CD4-positive, alpha-beta T cell treated with Interleukin-4 for 4 hours (primary cell): ENCODE results near the gene LSM4.
"Not testable (repeated sequence)": the region's sequence is repeated elsewhere in the genome, so short reads cannot be mapped to it uniquely, and the experiment has no call there.

Experiments
- DNase-seq: peaks from one replicate; pipeline ENCODE4 v3.0.0-alpha.2; 2020

LSM4 gene

DNA sequence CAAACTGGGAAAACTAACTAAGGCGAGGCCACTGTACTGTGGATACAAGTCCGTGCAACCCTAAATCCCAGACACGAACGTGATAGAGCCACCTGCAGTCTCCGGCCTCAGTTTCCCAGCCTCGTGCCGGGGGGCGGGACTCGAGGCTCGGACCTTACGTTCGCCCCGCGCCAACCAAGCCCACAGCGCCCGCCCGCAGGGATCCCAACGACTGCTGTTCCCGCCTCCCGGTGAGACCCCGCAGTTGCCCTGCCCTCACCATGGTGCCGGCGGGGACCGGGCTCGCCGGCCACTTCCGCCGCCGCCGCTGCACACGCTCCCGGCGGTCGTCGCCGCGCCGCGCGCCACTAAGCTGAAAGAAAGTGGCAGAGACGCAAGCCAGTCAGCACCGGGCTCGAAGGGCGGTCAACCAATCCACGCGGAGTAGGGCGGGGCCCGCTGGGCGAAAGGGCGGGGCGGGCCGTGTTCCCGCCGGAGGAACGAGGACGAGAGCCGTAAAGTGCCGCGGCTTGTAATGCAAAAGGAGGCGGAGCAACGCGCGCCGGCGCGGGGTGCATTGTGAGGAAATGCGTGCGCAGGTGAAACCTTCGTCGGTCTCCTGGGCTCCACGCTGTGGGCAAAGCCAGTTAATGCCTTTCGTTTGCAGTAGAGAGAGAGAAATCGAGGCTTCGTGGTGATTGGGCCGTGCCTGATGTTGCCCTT lies at the start of gene LSM4:
Gene LSM4, minus strand, starts transcription at position 318 of the 702 bp plus-strand sequence. Its CDS starts 56 bp downstream, at position 262.
- DNase-seq = peak; percentile 99

DNA sequence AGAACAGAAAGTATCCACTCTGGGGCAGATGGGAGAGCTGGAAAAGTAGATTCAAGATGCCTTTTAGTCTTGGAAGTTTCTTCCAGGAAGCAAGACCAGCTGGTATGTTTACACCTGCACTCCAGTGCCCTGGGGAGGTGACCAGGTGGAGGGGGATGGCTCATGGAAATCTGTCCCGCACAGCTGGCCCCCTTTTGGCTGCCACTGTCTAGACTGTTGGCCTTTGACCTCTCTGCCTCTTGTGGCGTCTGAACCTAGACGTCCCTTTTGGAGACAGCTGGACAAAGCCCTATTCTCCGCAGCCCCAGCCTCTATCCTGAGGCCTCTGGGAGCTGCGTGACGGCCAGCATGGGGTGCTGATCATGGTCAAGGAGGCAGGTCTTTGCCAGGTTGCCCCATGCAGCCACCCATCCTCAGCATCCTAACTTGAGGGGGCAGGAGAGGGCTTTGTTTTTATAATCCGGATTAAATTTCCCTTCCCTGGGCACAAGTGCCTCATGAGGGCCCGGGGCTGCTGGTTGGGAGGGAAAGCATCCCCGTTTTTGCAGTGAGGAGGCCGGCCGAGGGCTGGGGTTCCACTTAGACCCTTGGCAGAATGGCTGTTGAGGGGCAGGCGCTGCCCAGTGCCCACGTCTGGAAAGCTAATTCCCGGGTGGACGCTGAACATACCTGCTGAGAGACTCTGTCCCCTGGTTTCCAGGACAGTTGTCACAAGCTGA lies 45.8 kb upstream of the LSM4 start:
- no peak for DNase-seq

DNA sequence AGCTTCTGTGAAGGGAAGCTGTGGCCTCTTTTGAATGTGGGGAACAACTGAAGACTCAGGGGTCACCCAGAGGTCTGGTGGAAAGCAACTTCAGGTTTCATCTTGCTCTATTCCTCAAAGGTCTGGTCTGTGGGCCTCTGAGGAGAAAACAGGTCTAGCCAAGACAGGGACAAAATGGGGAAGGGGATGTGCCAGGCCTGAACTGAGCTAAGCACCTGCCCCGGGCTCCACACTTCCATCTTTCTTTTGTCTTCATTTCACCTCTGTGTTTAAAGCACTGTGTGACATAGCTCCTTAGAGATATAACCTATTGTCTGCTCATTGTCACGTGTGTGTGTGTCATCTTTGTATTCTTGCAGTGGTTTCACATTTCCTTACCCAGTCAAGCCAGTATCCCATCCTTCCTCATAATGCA lies 43.2 kb upstream of the LSM4 start:
- no peak for DNase-seq

DNA sequence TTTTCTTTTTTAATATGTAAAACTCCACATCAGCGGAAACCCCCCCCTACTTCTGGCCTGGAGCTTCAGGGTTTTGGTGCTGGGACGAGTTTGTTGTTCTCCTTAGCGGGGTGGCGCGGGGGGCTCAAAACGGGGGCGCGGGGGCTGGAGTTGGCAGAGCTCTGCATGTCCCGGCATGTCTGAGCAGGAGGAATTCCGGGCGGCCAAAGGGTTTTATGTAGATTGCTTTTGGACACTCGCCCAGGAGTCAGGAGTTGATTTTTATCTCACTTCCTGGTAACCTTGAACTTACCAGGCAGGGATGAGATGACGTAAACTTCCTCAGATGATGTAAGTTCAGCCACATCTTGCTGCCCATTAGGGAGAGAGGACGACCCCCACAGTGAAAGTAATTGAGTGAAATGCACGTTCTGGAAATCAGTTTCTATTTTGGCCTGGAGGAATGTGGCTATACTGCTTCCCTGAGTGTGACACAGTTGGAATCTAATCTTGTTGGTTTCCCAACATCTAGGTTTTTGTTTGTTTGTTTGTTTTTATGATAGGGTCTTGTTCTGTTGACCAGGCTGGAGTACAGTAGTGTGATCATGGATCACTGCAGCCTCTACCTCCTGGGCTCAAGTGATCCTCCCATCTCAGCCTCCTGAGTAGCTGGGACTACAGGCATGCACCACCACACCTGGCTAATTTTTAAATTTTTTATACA lies 42.1 kb upstream of the LSM4 start:
- DNase-seq = no peak

DNA sequence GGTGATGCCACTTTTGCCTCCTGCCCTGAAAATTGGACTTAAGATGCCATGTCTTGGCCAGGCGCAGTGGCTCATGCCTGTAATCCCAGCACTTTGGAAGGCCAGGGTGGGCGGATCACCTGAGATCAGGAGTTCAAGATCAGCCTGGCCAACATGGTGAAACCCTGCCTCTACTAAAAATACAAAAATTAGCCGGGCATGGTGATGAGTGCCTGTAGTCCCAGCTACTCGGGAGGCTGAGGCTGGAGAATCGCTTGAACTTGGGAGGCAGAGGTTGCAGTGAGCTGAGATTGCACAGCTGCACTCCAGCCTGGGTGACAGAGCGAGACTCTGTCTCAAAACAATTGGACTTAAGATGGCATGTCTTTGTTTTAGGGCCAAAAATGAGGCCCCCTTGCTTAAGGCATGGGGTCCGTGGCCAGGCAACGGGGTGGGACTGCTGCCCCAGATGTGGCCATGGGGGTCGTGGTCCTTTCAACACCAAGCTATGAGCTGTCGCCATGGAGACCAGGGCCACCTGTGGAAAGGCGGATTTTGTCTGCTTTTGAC lies 41.5 kb upstream of the LSM4 start:
- not testable (repeated sequence) for DNase-seq

DNA sequence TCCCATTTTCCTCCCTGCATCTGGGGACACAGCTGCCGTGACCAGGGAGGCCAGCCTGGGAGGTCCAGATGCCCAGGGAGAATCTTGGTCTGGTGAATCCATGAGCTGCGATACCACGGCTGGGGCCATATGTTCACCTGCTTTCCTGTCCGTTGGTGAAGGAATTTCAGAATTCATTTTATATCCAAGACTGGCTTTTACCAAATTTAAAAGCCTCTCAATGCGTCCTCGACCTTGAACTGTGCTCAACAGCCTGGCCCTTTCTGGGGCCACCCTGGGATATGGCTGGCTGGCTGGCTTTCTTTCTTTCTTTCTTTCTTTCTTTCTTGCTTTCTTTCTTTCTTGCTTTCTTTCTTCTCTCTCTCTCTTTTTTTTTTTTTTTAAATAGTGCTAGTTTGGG lies 40.9 kb upstream of the LSM4 start:
- DNase-seq = no peak

DNA sequence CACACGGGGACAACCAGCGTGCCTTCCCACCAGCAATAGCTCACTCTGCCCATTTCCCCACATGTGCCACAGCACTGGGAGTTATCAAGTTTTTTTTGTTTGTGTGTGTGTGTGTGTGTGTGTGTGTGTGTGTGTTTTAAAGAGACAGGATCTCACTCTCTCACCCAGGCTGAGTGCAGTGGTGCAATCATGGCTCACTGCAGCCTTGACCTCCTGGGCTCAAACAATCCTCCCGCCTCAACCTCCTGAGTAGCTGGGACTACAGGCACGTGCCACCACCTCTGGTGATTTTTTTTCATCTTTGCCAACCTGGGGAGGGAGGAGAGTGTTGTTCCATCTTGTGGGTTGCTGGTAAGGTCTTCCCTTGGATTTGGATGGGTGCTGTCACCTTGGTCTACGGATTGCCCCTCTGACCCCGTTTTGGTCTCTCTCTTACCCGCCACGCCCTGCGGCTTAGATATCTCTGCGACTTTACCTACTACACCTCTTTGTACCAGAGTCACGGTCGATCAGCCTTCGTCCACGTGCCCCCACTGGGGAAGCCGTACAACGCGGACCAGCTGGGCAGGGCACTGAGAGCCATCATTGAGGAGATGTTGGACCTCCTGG lies 40.2 kb upstream of the LSM4 start:
- DNase-seq = no peak

DNA sequence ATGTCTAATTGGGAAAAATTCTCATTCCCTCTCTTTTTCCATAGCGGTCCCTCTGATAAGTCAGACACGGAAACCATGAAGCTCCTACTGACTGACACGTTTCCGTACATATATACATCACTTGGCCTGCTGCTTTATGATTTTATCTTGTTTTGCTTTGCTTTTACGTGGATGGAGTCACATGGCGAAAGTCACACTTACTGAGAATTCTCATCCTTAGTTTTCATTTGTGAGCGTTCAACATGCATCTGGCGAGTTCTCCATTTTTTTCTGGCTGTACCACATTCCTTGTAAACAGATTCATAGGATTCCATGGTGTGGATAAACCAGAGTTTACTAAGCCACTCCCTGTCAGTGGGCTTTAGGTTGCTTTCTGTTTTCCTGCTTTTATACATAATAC lies 38.8 kb upstream of the LSM4 start:
- no peak for DNase-seq

DNA sequence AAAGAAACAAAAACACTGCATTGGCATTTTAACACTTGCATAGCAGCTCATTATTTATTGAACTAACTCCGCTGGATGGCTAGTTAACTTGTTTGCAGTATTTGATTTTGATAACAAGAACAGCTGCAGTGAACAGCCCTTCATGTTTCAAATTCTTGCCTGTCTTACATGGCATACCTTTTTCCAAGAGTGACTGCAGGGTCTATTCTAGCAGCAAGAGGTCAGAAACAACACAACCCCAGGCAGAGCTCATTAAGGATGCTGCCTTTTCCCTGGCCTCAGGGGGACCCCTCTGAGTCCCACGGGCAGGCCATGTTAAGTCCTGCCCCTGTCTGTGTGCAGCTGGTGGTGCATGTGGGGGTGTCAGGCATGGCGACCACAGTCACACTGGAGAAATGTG lies 34.2 kb upstream of the LSM4 start:
- no peak for DNase-seq

DNA sequence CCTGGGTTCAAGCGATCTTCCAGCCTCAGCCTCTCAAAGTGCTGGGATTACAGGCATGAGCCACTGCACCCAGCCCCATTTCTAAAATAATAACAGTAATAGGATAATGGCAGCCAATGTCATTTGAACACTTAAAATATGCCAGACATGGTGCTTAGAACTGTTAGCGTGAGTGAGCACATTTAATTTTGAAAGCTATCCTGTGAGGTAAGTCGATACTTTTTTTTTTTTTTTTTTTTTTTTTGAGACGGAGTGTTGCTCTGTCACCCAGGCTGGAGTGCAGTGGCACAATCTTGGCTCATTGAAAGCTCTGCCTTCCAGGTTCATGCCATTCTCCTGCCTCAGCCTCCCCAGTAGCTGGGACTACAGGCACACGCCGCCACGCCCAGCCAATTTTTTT lies 31.9 kb upstream of the LSM4 start:
- DNase-seq = not testable (repeated sequence)

DNA sequence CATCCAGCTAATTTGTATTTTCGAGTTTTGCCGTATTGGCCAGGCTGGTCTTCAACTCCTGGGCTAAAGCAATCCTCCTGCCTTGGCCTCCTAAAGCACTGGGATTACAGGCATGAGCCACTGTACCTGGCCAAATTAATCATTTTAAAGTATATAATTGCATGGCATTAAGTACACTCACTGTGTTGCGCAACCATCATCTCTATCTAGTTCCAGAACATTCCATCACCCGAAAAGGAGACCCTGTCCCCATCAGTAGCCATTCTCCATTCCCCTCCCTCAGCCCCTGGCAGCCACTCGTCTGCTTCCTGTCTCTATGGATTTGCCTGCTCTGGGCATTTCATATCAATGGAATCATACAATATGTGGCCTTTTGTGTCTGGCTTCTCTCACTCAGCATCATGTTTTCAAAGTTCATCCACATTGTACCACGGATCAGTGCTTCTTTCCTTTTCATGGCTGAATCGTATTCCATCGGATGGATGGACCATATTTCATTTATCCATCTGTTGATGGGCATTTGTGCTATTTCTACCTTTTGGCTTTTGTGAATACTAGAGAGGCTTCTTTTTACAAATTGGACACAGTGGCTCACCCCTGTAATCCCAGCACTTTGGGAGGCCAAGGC lies 30.6 kb upstream of the LSM4 start:
- DNase-seq = no peak

DNA sequence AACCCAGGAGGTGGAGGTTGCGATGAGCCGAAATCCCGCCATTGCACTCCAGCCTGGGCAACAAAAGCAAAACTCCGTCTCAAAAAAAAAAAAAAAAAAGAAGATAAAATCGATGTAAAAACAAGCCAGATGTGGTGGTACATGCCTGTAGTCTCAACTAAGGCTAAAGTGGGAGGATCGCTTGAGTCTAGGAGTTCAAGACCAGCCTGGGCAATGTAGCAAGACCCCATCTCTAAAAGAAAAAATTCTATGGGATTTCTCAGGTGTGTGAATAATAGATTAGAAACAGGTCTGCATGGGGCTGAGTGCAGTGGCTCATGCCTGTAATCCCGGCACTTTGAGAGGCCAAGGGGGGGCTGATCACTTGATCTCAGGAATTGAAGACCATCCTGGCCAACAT lies 28.7 kb upstream of the LSM4 start:
- DNase-seq = no peak

DNA sequence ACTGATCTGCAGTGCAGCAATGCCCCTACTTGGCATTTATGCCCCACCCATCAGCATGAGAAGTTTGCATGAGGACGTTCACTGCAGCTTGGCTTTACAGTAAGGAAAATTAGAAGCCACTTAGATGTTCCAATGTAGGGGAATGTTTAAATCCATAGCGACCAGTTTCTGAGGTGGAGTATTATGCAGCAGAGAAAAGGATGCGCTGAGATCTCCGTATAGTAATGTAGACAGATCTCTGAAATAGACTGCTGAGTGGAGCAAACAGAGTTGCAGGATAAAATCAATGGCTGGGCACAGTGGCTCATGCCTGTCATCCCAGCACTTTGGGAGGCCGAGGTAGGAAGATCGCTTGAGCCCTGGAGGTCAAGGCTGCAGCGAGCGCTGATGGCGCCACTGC lies 27.6 kb upstream of the LSM4 start:
- DNase-seq = no peak

DNA sequence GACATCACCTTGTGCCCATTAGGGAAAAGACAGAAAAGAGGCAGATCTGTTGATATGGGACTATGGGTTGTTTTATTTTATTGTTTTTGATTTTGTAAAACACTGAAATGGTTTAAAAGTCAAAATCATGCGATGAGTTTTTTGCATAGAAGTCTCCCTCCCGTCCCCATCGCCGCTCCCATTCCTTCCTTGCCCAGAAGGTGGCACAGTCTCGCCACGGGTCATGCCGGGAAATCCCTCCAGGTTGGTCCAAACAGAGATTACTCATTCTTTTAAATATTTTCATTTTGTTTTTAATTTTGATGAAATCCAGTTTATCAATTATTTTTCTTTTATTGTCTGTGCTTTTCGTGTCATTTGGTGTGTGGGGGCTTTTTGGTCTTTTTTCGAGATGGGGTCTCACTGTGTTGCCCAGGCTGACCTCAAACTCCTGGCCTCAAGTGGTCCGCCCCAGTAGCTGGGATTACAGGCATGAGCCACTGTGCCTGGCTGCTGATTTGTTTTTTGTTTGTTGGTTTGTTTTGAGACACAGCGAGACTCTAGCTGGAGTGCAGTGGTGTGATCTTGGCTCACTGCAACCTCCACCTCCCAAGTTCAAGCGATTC lies 26.8 kb upstream of the LSM4 start:
- peak; percentile 10 for DNase-seq

DNA sequence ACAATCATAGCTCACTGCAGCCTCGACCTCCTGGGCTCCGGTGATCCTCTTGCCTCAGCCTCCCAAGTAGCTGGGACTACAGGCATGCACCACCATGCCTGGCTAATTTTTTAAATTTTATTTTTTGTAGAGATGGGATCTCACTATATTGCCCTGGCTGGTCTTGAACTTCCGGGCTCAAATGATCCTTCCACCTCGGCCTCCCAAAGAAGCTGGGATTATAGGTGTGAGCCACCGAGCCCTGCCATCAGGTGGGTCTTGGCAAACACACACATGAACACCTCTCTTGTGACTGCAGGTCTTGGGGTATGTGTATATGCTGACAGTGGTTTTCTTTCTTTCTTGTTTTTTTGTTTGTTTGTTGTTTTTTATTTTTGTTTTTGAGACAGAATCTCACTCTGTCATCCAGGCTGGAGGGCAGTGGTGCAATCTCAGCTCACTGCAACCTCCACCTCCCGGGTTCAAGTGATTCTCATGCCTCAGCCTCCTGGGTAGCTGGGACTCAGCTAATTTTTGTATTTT lies 26.0 kb upstream of the LSM4 start:
- not testable (repeated sequence) for DNase-seq

DNA sequence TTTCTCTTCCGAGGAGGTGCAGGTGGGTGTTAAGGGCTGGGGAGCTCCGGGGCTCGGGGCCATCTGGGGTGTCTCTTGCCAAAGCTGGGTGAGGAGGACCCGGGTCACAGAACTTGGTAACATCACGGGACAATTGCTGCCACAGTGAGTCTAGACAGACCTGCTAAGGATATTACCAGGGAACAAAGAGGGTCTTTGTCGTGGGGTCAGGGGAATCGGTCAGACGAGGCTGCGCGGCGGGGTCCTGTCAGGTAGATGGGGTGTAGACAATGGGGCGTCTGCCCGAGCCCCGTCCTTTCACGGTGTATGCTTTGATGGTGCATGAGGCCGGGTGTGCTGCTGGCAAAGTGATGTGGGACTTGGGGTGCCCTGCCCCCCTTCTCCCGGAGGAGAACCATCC lies 25.3 kb upstream of the LSM4 start:
- DNase-seq = no peak

DNA sequence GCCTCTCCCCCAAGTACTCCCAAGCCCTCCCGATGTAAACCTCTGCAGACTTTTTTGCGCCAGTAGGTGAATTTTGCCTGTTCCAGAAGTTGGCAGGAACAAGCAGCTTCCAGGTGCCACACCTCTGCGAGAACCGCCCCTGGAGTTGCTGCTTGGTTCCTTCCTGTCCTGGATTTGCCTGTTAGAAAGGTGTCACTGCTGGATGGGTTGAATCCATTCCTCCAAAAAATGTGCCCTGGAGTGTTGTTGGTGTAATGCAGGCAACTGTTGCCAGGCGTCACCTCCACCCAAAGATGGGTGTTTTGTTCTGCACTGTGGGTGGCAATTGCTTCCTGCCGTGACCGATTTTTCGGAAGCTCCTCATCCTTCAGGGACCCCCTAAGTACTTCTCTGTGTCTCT lies 23.2 kb upstream of the LSM4 start:
- no peak for DNase-seq

DNA sequence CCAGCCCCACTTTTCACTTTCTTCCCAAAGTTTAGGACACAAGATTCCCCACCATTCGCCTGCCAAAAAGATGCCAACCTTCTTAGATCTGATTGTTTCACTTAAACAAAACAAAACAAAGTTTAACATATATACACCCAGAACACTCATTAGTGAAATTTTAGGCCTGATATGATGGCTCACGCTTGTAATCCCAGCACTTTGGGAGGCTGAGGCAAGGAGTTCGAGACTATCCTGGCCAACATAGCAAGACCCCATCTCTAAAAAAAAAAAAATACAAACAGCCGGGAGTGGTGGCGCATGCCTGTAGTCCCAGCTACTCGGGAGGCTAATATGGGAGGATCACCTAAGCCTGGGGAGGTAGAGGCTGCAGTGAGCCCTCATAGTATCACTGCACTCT lies 22.4 kb upstream of the LSM4 start:
- no peak for DNase-seq

DNA sequence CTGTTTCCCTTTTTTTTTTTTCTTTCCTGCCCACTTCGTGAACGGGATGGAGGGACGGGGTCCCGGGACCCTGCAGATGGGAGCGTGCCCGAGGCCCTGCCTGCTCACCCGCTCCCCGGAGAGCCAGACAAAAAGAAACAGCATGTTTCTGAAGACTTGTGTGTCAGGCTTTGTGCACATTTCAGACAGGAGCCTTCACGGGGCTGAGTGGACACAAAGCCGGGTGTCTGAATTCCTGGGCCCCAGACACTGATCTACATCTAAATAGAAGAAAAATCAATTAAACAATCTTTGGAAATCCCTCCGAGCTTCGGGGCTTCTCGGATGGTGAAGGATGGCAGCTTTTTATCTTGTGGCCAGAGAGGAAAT lies 21.7 kb upstream of the LSM4 start:
- DNase-seq = no peak

DNA sequence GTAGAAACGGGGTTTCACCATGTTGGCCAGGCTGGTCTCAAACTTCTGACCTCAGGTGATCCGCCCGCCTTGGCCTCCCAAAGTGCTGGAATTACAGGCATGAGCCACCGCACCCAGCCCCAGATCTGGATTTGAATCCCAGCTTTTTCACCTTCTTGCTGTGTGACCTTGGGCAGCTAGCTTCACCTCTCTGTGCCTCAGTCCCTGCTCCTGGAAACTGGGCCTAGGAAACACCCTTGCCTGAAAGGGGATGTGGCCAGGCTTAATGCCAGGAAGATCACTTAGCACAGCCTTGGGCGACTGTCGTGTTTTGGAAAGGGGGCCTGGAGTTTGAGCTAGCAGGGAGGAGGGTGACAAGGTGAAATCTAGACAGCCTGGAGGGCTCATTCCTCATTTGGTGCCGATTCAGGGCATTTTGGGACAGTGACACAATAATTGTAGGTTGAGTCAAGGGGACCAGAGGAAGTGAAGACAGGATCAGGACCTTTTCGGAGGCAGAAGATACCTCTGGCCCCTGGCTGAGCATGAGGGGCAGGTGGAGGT lies 19.3 kb upstream of the LSM4 start:
- DNase-seq = no peak

DNA sequence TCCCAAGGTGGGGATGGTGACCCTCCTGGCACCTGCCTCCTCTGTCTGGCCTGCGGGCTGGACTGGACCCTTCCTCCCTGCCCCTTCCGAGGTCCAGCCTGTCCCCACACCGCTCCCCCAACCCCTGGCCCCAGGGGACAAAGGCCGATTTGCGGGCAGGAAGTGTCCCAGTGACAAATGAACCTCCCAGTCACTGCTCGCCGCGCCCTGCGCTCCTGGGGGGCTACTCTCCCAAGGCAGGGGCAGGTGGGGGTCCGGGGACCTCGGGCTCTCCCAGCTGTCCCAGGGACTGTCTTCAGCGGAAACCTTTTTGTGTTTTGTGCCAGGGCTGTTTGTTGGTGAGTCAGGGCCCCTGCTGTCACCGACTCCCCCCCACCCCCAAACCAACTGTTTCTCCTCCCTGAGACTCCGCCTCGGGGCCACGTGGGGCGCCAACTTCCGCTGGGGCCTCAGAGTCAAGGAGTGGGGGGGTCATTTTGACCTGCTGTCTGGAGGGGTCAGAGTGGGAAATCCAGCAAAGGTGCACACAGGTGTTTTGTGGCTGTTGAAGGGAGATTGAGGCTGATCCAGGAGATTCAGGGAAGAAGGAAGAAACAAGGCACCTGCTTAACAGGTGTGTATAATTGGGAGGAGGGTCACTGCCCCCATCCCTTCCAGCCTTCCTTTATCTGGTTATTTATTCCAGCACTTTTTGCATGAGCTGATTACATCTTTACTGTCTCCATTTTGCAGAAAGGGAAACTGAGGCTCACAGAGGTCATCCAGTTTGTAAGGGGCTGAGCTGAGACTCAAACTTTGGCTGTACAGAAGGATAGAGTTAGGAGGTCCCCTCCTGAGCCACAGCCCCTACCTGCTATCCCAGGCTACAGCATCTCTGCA lies 18.4 kb upstream of the LSM4 start:
- peak; percentile 72 for DNase-seq
